Activated CD8-positive, alpha-beta memory T cell treated with anti-CD3 and anti-CD28 coated beads, Interleukin-2, amount 50 U/mL, for 24 hours (primary cell): ENCODE data around the gene PPEF1.
"Not testable (repeated sequence)": the region's sequence is repeated elsewhere in the genome, so short reads cannot be mapped to it uniquely, and the experiment has no call there.

Source experiments
- DNase-seq: peaks from one replicate; pipeline ENCODE4 v3.0.0-alpha.2; 2020; ENCODE audit errors: extremely low read depth

PPEF1 gene

GRCh38 chrX:18701621-18702361 is 5.7 kb upstream of the PPEF1 start:
- no peak for DNase-seq

GRCh38 chrX:18702362-18703195 is 4.9 kb upstream of the PPEF1 start:
- no peak for DNase-seq

DNA sequence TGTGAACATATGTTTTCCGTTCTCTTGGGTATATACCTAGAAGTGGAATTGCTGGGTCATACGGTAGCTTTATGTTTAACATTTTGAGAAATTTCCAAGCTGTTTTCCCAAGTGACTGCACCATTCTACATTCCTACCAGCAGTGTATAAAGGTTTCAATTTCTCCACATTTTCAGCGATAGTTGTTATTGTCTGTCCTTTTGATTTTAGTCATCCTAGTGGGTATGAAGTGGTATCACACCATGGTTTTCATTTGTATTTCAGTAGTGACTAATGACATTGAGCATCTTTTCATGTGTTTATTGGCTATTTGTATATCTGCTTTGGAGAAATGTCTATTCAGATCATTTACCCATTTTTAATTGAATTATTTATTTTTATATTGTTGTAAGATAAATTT is 2.4 kb downstream of the PPEF1 start:
- no peak for DNase-seq

GRCh38 chrX:18714910-18715309 is 7.5 kb downstream of the PPEF1 start:
- DNase-seq: no peak

- no peak for DNase-seq
Measured at GRCh38 chrX:18719852-18720251, 12.4 kb downstream of the PPEF1 start.

- DNase-seq: no peak
Measured at GRCh38 chrX:18721683-18722499, 14.4 kb downstream of the PPEF1 start.

- no peak for DNase-seq
Measured at GRCh38 chrX:18722500-18723071, 15.1 kb downstream of the PPEF1 start.

DNA sequence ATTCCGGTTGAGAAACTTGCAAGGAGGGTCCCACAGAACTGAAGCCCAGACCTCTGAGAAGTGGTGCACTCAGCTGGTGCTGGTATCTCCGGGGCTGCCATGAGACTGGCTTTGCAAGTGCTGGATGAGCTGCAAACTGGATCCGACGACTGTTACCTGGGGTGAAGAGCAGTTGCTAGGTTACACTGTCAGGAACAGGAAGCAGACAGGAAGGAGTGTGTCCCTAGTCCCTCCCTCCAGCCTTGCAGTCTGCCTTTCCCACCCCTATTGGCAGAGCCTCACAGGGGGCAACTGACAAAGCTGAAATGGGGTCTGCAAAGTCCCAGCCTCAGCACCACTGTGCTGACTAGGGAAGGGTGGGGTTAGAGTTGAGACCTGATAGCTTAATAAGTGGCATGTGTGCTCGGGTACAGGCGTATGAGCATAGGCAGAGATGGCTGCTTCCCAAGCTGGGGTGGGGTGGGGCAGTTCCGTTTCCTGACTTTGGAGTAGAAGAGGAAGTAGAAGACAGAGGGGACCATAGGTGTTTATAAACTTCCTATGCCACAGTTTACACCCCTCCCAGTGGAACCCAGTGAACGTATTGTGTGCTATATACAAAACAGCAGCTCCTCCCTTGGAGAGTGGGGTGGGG is 18.0 kb downstream of the PPEF1 start:
- no peak for DNase-seq

DNA sequence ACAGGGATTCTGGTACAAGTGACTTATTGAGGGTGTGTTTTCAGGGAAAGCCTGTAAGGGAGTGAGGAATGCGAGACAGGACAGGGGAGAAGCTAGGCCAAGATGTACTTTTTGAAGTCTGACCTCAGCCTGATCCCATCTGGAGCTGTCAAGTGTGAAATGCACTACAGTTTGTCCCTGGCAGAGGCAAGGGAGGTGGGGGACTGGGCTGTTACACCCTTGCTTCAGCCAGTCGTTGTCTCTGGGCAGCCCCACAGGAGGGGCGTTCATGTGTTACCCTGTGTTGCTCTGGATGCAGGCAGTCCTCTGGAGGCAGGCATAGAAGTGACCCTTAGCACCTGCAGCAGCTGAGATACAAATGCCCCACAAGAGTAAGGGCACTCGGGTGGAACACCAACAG is 25.8 kb downstream of the PPEF1 start:
- DNase-seq: no peak

DNA sequence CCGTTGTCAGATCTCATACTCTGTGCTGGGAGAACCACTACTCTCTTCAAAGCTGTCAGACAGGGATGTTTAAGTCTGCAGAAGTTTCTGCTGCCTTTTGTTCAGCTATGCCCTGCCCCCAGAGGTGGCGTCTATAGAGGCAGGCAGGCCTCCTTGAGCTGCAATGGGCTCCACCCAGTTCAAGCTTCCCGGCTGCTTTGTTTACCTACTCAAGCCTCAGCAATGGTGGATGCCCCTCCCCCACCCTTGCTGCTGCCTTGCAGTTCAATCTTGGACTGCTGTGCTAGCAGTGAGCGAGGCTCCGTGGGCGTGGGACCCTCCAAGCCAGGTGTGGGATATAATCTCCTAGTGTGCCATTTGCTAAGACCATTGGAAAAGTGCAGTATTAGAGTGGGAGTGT is 32.2 kb downstream of the PPEF1 start:
- not testable (repeated sequence) for DNase-seq

DNA sequence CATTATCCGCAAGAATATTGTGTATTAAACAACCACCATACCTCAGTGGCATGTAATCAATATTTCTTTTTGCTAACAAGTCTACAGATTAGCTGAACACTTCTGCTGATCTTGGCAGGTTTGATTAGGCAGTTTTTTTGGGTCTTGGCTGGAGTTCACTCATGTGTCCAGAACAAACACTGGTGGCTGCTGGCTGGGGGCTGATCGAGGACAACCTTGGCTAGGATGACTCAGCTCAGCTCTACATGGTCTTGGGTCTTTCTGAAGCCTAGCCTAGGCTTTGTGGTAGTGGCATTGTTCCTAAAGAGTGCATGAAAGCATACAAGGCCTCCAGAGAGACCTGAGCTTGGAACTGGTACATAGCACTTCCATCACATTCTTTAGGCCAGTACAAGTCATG is 41.1 kb downstream of the PPEF1 start:
- no peak for DNase-seq

GRCh38 chrX:18753631-18754030 is 46.2 kb downstream of the PPEF1 start:
- DNase-seq: no peak

DNA sequence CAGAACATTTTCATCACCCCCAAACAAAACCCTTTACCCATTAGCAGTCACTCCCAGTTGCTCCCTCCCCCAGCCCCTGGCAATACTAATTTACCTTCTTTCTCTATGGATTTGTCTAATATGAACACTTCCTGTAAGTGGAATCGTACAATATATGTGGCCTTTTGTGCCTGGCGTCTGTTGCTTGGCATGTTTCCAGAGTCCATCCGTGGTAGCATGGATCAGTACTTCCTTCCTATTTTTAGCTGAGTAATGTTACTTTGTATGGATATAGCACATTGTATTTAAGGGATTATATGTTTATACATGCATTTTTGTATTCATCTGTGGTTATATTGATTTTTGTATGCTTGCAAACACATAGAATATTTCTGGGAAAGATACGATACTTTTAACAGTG is 48.2 kb downstream of the PPEF1 start:
- DNase-seq: no peak

DNA sequence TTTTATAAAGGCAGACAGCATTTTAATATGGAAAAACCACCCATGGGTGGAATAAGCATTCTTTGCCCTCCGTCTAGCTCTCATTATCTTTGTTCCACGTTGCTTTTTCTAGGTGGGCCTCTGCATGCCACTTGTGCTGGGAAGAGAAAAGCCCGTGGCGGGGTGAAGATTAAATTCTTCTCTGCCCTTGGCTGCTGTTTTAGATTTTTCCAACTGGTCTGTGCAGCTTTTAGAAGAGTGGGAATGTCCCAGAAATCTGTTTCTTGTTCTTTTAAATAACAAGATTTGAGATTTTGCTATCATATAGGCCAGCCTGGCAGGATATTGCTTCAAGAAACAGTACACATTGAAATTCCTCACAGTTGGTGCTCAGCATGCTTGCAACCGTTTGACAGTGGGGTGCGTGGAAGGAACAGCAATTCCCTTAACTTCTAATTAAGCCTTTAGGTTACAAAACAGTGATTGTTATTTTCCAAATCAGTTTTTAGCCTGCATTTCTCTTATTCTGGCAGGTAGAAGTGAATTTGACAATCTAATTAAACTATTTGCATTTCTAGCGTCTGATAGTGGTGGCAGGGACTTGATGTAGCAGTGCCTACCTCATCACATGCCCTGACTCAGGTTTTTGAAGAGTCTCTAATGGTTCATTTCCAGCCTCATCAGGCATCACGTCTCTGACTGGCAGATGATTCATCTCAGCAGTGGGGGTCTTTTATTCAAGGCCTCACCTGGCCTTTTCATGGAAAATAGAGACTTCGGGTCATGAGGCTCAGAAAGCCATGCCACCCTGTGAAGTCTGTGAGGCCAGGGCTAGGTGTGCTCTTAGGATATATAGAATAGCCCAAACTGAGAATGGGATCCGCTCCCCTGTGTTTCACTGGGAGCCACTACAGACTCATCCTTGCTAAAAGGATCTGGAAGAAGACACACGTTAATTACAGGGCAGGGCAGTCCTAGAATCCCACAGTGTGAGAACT is 50.8 kb downstream of the PPEF1 start:
- no peak for DNase-seq

DNA sequence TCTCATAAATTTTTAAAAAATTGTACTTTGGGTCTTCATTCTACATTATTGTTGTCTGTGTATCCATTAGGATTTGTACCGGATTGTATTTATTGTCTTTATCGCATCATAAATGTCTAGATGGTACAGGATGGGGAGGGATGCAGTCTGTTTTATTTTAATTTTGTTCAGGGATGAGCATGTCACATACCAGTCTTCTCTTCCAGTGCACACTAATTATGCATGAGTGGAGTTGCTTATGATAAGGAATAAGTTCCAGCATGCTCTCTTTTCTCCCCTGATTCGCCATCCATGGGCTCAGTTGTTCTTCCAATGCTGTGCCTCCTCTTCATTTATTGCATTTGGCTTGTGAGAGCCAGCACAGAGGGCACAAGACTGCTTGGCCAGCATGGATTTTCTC is 54.3 kb downstream of the PPEF1 start:
- no peak for DNase-seq

DNA sequence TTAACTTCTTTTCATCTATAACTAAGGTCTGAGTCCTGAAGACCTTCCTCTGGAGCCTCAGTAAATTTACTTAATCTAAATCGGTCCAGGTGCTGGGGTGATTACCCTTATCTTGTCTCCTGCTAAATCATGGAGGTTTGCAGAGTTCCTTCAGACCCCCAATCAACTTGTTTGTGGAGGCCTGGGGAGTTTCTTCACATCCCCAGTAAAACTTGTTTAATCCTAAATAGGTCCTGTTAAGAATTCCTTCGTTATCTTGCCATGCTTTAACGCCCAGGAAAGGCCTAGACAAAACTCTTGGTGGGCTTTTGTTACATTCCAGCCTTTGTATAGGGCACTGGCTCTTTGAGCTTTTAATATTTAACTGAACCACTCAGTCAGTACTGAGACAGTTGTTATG is 55.7 kb downstream of the PPEF1 start:
- not testable (repeated sequence) for DNase-seq

DNA sequence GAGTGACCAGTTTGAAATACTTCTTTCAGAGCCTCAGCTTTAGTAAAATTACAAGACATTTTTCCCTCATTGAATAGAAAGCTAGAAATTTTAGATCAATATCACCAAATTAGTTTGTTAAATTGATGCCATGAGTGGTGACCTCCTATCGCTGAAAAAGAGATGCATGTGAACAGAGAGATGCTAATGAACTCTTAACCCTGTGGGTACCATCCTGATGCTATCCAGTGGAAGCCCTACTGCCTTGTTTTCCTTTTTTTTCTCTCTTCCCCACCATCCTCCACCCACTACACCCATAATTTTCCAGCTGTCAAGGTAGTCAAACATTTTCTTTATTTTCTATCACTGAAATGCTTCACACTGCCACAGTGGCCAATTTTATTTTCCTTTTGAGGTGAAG is 61.9 kb downstream of the PPEF1 start:
- DNase-seq: no peak

GRCh38 chrX:18769812-18770573 is 62.5 kb downstream of the PPEF1 start:
- no peak for DNase-seq

DNA sequence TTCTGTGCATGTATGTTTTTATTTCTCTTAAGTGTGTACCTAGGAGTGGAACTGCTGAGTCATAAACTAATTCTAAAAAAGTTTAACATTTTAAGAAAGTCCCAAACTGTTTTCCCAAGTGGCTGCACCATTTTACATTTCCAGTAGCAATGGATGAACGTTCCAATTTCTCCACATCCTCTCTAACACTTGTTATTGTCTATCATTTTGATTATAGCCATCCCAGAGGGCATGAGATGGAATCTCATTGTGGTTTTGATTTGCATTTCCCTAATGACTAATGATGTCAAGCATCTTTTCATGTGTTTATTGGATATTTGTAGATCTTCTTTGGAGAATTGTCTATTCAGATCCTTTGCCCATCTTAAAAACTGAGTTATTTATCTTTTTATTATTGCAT is 82.5 kb downstream of the PPEF1 start:
- DNase-seq: no peak

DNA sequence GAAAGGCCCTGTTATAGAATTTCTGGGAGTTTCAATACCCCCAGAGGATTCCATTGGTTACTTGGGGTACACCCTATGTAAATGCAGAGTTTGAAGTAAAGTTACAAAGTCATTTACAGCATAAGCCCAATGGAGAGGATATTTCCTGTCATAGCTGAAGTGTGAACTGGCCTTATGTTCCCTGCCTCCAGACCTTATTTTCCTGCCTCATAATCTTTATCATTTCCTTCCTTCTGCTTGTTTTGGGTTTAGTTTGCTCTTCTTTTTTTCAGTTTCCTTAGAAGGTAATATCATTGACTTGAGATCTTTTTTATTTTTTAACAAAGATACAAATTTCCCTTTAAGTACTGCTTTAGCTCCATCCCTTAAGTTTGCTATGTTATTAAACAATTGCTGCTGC is 85.4 kb downstream of the PPEF1 start:
- DNase-seq: no peak
